MM.1S (cell line): Measurements from ENCODE around the gene ASMT.

Source experiments
- DNase-seq: peaks from one replicate; pipeline ENCODE4 v3.0.0-alpha.2; 2015
- H2AFZ ChIP-seq: fragments of 300-600 bp; sonication (generic); 2 replicates; pipeline ENCODE4 v1.6.0; 2016; ENCODE audit warnings: antibody characterized with exemption, low read length
- H3F3A ChIP-seq: fragments of 300-600 bp; sonication (generic); 2 replicates; pipeline ENCODE4 v1.6.1; 2016; ENCODE audit warnings: mild to moderate bottlenecking, antibody characterized with exemption, low read length, moderate library complexity, mixed read lengths; ENCODE audit not compliant: insufficient read depth
- H3K27ac ChIP-seq: fragments of 300-600 bp; sonication (generic); 2 replicates; pipeline ENCODE4 v1.5.1; 2016; ENCODE audit warnings: mild to moderate bottlenecking, low read length
- H3K27me3 ChIP-seq: fragments of 300-600 bp; sonication (generic); replicated peaks from 2 replicates; pipeline ENCODE4 v1.6.0; 2016; ENCODE audit warnings: low read length; ENCODE audit not compliant: insufficient read depth
- H3K36me3 ChIP-seq: fragments of 300-600 bp; sonication (generic); replicated peaks from 2 replicates; pipeline ENCODE4 v1.6.1; 2016; ENCODE audit warnings: mild to moderate bottlenecking, low read length, mixed read lengths; ENCODE audit not compliant: insufficient read depth
- H3K4me1 ChIP-seq: fragments of 300-600 bp; sonication (generic); 2 replicates; pipeline ENCODE4 v1.6.1; 2016; ENCODE audit warnings: low read length, mixed read lengths
- H3K4me2 ChIP-seq: fragments of 300-600 bp; sonication (generic); 2 replicates; pipeline ENCODE4 v1.6.0; 2016; ENCODE audit warnings: low read depth, low read length
- H3K4me3 ChIP-seq: fragments of 300-600 bp; sonication (generic); 2 replicates; pipeline ENCODE4 v1.5.1; 2016; ENCODE audit warnings: low read length, mixed read lengths
- H3K79me2 ChIP-seq: fragments of 300-600 bp; sonication (generic); 2 replicates; pipeline ENCODE4 v1.6.1; 2016; ENCODE audit warnings: mixed run types, low read length, mixed read lengths
- H3K9ac ChIP-seq: fragments of 300-600 bp; sonication (generic); 2 replicates; pipeline ENCODE4 v1.6.1; 2016; ENCODE audit warnings: low read length, mixed read lengths
- H3K9me2 ChIP-seq: fragments of 300-600 bp; sonication (generic); replicated peaks from 2 replicates; pipeline ENCODE4 v1.6.1; 2016; ENCODE audit warnings: mild to moderate bottlenecking, low read length, mixed read lengths; ENCODE audit not compliant: insufficient read depth
- H3K9me3 ChIP-seq: fragments of 300-600 bp; sonication (generic); replicated peaks from 2 replicates; pipeline ENCODE4 v1.6.1; 2016; ENCODE audit warnings: mild to moderate bottlenecking, low read length, mixed read lengths; ENCODE audit not compliant: insufficient read depth
- H4K20me1 ChIP-seq: fragments of 300-600 bp; sonication (generic); 2 replicates; pipeline ENCODE4 v1.6.1; 2016; ENCODE audit warnings: mild to moderate bottlenecking, low read length, moderate library complexity, mixed read lengths; ENCODE audit not compliant: insufficient read depth
- CTCF ChIP-seq: fragments of 300-600 bp; sonication (generic); IDR thresholded peaks from 2 replicates; pipeline ENCODE4 v1.5.1; 2016; ENCODE audit warnings: antibody characterized with exemption, low read length, mixed read lengths
- EZH2 ChIP-seq: fragments of 300-600 bp; sonication (generic); optimal IDR thresholded peaks from 2 replicates; pipeline ENCODE3; 2017; ENCODE audit warnings: low read depth, mild to moderate bottlenecking, antibody characterized with exemption, low read length, mixed read lengths
- EZH2phosphoT487 ChIP-seq: fragments of 300-600 bp; sonication (generic); IDR thresholded peaks from 2 replicates; pipeline ENCODE4 v1.6.1; 2018; ENCODE audit warnings: antibody characterized with exemption, low read length

Gene ASMT

GRCh38 chrX:1658071-1658491 is 43.2 kb downstream of the ASMT start:
- Histone ChIP-seq H3K27me3 (no peaks in the 10 kb centered on the region), H3K4me2 (no peak overlapping the region), H3F3A (no peaks in the 10 kb centered on the region), H3K36me3 (no peaks in the 10 kb centered on the region), H3K79me2 (no peaks in the 10 kb centered on the region), H3K27ac (no peak overlapping the region), H3K9ac (no peak overlapping the region), H3K4me3 (no peak overlapping the region), H4K20me1 (no peaks in the 10 kb centered on the region), H2AFZ (no peak overlapping the region), H3K9me2 (no peaks in the 10 kb centered on the region), H3K4me1 (no peaks in the 10 kb centered on the region), H3K9me3 (no peaks in the 10 kb centered on the region)
- DNase-seq = no peak
- TF ChIP-seq CTCF = no peak

- no peak overlapping the region for H3K4me2 ChIP-seq
- TF ChIP-seq EZH2phosphoT487 (no peak), EZH2 (no peak), CTCF (no peak)
Measured at GRCh38 chrX:1659664-1660461, 45.0 kb downstream of the ASMT start.

GRCh38 chrX:1661048-1661921 is 46.4 kb downstream of the ASMT start:
- peak overlapping the region; percentile 83 for H2AFZ ChIP-seq
- no peak for TF ChIP-seq EZH2
- TF ChIP-seq CTCF = no peak
- no peak for TF ChIP-seq EZH2phosphoT487
- peak overlapping the region; percentile 65 for H3K27ac ChIP-seq
- peak overlapping the region; percentile 80 for H3K4me3 ChIP-seq
- no peaks in the 10 kb centered on the region for H3K79me2 ChIP-seq
- peak overlapping the region; percentile 74 for H3K9ac ChIP-seq
- no peaks in the 10 kb centered on the region for H3K4me1 ChIP-seq
- no peaks in the 10 kb centered on the region for H3K27me3 ChIP-seq
- no peaks in the 10 kb centered on the region for H4K20me1 ChIP-seq
- no peaks in the 10 kb centered on the region for H3K9me2 ChIP-seq
- peak overlapping the region; percentile 43; the same call in 1 of the 2 replicates for H3K4me2 ChIP-seq
- H3K9me3 ChIP-seq = no peaks in the 10 kb centered on the region
- DNase-seq = peak; percentile 94
- H3F3A ChIP-seq = no peaks in the 10 kb centered on the region
- no peaks in the 10 kb centered on the region for H3K36me3 ChIP-seq

More at GRCh38 chrX:1659664-1660461, 45.0 kb downstream of the ASMT start:
- Histone ChIP-seq H3F3A (no peaks in the 10 kb centered on the region), H3K4me1 (no peaks in the 10 kb centered on the region), H2AFZ (no peak overlapping the region), H3K9ac (no peak overlapping the region), H3K79me2 (no peaks in the 10 kb centered on the region), H3K27me3 (no peaks in the 10 kb centered on the region), H4K20me1 (no peaks in the 10 kb centered on the region), H3K27ac (no peak overlapping the region), H3K4me3 (no peak overlapping the region), H3K36me3 (no peaks in the 10 kb centered on the region), H3K9me3 (no peaks in the 10 kb centered on the region), H3K9me2 (no peaks in the 10 kb centered on the region)
- no peak for DNase-seq
